ENCODE results near the gene ABCD3.

DNA sequence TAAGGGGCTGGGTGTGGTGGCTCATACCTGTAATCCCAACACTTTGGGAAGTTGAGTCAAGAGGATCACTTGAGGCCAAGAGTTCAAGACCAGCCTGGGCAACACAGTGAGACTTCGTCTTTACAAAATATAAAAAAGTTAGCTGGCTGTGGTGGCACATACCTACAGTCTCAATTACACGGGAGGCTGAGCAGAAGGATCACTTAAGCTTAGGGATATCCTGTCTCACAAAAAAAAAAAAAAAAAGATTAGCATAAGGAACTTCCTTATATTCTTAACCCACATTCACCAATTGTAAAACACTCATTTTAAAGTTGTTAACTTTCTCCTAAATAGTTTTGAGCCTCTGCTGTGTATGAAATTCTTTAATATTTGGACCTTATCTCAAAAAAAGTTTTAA lies 53.1 kb downstream of the ABCD3 start:
- TF ChIP-seq, protein P1, sequence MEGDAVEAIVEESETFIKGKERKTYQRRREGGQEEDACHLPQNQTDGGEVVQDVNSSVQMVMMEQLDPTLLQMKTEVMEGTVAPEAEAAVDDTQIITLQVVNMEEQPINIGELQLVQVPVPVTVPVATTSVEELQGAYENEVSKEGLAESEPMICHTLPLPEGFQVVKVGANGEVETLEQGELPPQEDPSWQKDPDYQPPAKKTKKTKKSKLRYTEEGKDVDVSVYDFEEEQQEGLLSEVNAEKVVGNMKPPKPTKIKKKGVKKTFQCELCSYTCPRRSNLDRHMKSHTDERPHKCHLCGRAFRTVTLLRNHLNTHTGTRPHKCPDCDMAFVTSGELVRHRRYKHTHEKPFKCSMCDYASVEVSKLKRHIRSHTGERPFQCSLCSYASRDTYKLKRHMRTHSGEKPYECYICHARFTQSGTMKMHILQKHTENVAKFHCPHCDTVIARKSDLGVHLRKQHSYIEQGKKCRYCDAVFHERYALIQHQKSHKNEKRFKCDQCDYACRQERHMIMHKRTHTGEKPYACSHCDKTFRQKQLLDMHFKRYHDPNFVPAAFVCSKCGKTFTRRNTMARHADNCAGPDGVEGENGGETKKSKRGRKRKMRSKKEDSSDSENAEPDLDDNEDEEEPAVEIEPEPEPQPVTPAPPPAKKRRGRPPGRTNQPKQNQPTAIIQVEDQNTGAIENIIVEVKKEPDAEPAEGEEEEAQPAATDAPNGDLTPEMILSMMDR (IDR thresholded peaks at IDR 0.05 in 2 of 3, conservative IDR thresholded peaks at IDR 0.05 in 1 of 3; ENCODE audit: borderline replicate concordance in 1 of 3, insufficient read depth in 1 of 3, low read depth in 2 of 3, low read length in 2 of 3) = no peak
- TF ChIP-seq, protein P2, sequence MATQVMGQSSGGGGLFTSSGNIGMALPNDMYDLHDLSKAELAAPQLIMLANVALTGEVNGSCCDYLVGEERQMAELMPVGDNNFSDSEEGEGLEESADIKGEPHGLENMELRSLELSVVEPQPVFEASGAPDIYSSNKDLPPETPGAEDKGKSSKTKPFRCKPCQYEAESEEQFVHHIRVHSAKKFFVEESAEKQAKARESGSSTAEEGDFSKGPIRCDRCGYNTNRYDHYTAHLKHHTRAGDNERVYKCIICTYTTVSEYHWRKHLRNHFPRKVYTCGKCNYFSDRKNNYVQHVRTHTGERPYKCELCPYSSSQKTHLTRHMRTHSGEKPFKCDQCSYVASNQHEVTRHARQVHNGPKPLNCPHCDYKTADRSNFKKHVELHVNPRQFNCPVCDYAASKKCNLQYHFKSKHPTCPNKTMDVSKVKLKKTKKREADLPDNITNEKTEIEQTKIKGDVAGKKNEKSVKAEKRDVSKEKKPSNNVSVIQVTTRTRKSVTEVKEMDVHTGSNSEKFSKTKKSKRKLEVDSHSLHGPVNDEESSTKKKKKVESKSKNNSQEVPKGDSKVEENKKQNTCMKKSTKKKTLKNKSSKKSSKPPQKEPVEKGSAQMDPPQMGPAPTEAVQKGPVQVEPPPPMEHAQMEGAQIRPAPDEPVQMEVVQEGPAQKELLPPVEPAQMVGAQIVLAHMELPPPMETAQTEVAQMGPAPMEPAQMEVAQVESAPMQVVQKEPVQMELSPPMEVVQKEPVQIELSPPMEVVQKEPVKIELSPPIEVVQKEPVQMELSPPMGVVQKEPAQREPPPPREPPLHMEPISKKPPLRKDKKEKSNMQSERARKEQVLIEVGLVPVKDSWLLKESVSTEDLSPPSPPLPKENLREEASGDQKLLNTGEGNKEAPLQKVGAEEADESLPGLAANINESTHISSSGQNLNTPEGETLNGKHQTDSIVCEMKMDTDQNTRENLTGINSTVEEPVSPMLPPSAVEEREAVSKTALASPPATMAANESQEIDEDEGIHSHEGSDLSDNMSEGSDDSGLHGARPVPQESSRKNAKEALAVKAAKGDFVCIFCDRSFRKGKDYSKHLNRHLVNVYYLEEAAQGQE (IDR thresholded peaks at IDR 0.05; ENCODE audit: low read depth) = no peak
